Progenitor cell of endocrine pancreas (in vitro differentiated cells): ENCODE data around the gene POC1A. TPM values are rescaled to one million over a fixed set of nuclear protein-coding genes. Genes with fewer than 3 reads are reported as not detected.
A peak's percentile ranks its signal among the peaks of the same experiment; 100 is the strongest.

ENCODE experiments used
- DNase-seq: peaks from one replicate; pipeline ENCODE4 v3.0.0; 2021; ENCODE audit warnings: low spot score; ENCODE audit not compliant: unreplicated experiment
- H3K27ac Mint-ChIP-seq: 2 replicates; pipeline ENCODE4 v1.8.0; 2021; ENCODE audit warnings: mild to moderate bottlenecking, moderate library complexity, mixed read lengths
- H3K27me3 Mint-ChIP-seq: 2 replicates; pipeline ENCODE4 v1.8.0; 2021; ENCODE audit warnings: mixed read lengths
- H3K36me3 Mint-ChIP-seq: 2 replicates; pipeline ENCODE4 v1.8.0; 2022; ENCODE audit warnings: mixed read lengths; ENCODE audit not compliant: insufficient read depth
- H3K4me1 Mint-ChIP-seq: 2 replicates; pipeline ENCODE4 v1.8.0; 2021; ENCODE audit warnings: low read depth, mixed read lengths
- H3K4me3 Mint-ChIP-seq: 2 replicates; pipeline ENCODE4 v1.8.0; 2021; ENCODE audit warnings: low read depth, mild to moderate bottlenecking, moderate library complexity, mixed read lengths
- H3K9me3 Mint-ChIP-seq: 2 replicates; pipeline ENCODE4 v1.8.0; 2021; ENCODE audit warnings: low read depth, mixed read lengths
- CTCF ChIP-seq: fragments of 200-600 bp; sonication (generic); IDR thresholded peaks from one replicate; pipeline ENCODE4 v1.5.0; 2021; ENCODE audit warnings: antibody characterized with exemption, mild to moderate bottlenecking; ENCODE audit not compliant: unreplicated experiment
- total RNA-seq: library from RNA; stranded (reverse); gene quantifications from 2 replicates; pipeline ENCODE4 v1.2.1, GENCODE V29; 2021

POC1A gene
- total RNA-seq, 1 donor from 2014 or later: 14.5 TPM

DNA sequence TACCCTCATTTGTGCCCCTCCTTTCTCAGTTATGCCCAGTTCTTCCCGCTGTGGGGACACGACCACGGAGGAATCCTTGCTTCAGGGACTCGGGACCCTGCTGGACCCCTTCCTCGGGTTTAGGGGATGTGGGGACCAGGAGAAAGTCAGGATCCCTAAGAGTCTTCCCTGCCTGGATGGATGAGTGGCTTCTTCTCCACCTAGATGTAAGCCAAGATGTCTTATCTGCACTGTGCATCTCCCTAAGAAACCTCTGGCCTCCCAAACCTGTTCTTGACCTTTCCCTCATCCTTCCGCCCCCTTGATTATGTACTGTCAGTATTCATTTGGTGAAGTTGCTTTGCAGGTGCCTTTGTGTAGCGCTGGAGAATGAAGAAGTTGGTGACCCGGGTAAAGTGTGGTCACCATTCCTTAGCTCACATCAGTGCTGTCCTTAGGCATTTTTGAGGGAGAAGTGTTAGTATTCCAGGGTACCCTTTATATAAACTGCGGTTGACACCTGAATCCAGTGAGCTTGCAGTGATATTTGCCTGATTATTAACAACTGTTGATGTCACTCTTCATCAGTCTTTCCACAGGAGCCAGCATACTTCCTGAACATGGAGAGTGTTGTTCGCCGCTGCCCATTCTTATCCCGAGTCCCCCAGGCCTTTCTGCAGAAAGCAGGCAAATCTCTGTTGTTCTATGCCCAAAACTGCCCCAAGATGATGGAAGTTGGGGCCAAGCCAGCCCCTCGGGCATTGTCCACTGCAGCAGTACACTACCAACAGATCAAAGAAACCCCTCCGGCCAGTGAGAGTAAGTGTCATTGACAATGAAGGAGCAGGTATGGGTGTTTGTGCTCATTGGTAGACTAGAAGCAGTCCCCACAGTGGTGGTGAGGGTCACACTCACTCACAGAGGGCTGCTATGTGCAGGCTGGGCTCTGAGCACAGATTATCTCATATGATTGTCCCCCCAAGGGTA is 44.7 kb upstream of the POC1A start:
- no peak for TF ChIP-seq CTCF
- H3K4me3 Mint-ChIP-seq: peak overlapping the region; percentile 98
- no peak for DNase-seq
- peaks cover 11% of the 10 kb centered on the region for H3K36me3 Mint-ChIP-seq
- no peaks in the 10 kb centered on the region for H3K27me3 Mint-ChIP-seq
- H3K4me1 Mint-ChIP-seq: peaks cover 17% of the 10 kb centered on the region
- peak overlapping the region; percentile 91 for H3K27ac Mint-ChIP-seq
- H3K9me3 Mint-ChIP-seq: no peaks in the 10 kb centered on the region

DNA sequence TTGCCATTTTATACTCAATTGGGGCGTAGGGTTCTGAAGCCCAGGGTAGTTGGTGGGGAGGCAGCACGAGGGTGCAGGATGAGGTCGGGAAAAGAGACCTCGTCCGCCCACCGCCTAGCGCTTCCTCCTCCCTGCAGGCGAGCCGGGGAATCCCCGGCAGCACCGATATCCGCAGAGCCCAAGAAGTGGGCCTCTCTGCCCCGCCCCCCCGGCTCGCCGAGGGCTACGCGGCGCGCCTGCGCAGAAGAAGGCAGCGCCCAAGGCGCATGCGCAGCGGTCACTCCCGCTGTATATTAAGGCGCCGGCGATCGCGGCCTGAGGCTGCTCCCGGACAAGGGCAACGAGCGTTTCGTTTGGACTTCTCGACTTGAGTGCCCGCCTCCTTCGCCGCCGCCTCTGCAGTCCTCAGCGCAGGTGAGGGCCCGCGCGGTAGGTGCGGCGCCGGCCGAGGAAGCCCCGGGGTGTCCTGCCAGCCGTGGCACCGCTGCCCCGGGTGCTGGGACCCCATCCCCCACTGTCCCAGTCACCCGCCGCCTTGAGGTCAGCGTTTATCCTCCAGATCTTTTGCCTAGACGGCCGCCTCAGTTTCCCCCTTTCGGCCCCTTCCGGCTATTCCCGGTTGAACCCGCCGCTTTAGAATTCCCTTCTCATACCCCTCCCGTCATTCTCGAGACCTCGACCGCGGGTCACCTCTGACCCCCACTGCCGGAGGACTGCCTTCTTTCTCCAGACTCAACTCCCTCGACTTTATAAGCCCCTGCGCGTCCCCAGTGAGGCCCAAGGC is 43.8 kb upstream of the POC1A start, which contains the start of gene ALAS1:
Gene ALAS1 (plus strand): TSS at position 319 of the 784 bp plus-strand sequence. CDS start 1,082 bp downstream, outside the sequence.
- peak; percentile 95 for DNase-seq
- Mint-ChIP-seq H3K36me3 (peaks cover 5% of the 10 kb centered on the region), H3K4me1 (peaks cover 17% of the 10 kb centered on the region), H3K27ac (peak within 1 kb of the TSS; percentile 91), H3K9me3 (no peaks in the 10 kb centered on the region), H3K4me3 (peak within 1 kb of the TSS; percentile 98), H3K27me3 (no peaks in the 10 kb centered on the region)
- peak; percentile 42 for TF ChIP-seq CTCF

DNA sequence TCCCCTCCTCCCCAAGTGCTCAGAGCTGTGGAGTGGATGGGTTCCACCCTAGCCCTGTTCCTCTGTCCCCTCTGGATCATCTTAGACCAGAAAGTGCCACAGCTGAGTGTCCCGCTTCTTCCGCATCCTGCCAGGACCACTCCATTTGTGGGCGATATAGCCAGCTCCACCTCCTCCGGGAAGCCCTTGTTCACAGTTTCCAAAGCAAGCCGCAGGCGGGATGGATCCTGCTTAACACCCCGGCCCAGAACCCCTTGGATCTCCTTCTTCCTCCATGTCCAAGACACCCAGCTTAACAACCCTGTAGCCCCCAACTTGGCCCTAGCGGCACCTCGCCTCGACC is 43.2 kb upstream of the POC1A start:
- Mint-ChIP-seq H3K36me3 (peaks cover 5% of the 10 kb centered on the region), H3K4me3 (peak overlapping the region; percentile 98), H3K27me3 (no peaks in the 10 kb centered on the region), H3K9me3 (no peaks in the 10 kb centered on the region), H3K4me1 (peaks cover 17% of the 10 kb centered on the region), H3K27ac (peak overlapping the region; percentile 91)
- DNase-seq: no peak
- no peak for TF ChIP-seq CTCF

DNA sequence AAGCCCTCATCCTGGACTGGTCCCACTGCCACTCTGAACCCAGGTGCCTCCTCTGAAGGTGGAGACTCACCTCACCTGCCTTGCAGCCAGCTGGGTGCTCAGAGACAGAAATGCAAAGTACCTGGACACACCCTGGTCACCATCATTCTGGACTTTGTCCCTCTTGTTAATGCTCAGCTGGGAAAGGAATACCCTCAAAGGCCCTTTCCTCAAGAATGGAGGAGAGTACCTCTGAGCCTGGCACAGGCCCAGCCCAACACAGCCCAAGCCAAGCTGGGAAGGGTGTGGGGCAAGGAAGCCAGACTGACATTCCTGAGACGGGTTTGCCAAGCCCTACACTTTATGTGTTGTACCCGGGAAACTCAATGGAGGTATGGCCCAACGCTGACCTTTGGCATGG is 42.8 kb upstream of the POC1A start:
- H3K4me3 Mint-ChIP-seq: no peak overlapping the region

More for the DNA sequence above, 42.8 kb upstream of the POC1A start:
- DNase-seq: no peak
- peaks cover 5% of the 10 kb centered on the region for H3K36me3 Mint-ChIP-seq
- peaks cover 17% of the 10 kb centered on the region for H3K4me1 Mint-ChIP-seq
- no peaks in the 10 kb centered on the region for H3K9me3 Mint-ChIP-seq
- no peak overlapping the region for H3K27ac Mint-ChIP-seq
- no peak for TF ChIP-seq CTCF
- no peaks in the 10 kb centered on the region for H3K27me3 Mint-ChIP-seq
